ENCODE results near the gene CLMN. TPM values are rescaled to one million over a fixed set of nuclear protein-coding genes. Genes with fewer than 3 reads are reported as not detected.

Gene CLMN
- total and polyA plus RNA-seq, 9 of the 15 experiments (the other 6 are each of a cell fraction or from before 2014, with no cell fraction given), result 0.01 to 0.18 (median 0.07) TPM; not detected in 4

GRCh38 chr14:95292660-95293425 is 26.9 kb downstream of the CLMN start:
- POLR2A ChIA-PET, result interaction anchor here (0.8 kb wide), 1 partner anchor 8 kb away, joined by 4 read pairs; no protein-coding TSS in a partner anchor
- H3K4me2 ChIP-seq (ENCODE audit: insufficient read depth, low read length), result no peak overlapping the region
- CTCF ChIA-PET (ENCODE audit: low intra/inter-chr PET ratio), result no interaction called here
- no peak for ATAC-seq
- no peak for DNase-seq (ENCODE audit: extremely low read depth in 1 of 4, low spot score in 3 of 4)
- FAIRE-seq, result no peak
- no peak overlapping the region for H3K4me3 ChIP-seq
- no peaks in the 10 kb centered on the region; a peak in 1 of 5 replicates for H3K4me1 ChIP-seq (replicated peaks in 1 of 2; ENCODE audit: control insufficient read depth in 2 of 2, insufficient read depth in 2 of 2, low read length in 2 of 2)
- no peak overlapping the region for H3K9ac ChIP-seq (ENCODE audit: insufficient read depth in 1 of 2, low read depth in 2 of 2, low read length in 2 of 2)
- no TSS peak for BruUV-seq (replicated peaks)
- in situ Hi-C loops (cut with MboI) (no loop called here), intact Hi-C loops (cut with micrococcal nuclease) (no loop called here)
- no peaks in the 10 kb centered on the region for H4K20me1 ChIP-seq (replicated peaks; ENCODE audit: control insufficient read depth, insufficient read depth, low read length)
- no peak overlapping the region for H3K27ac ChIP-seq (ENCODE audit: extremely low read depth, low read depth, low read length)
- no peaks in the 10 kb centered on the region for H3K36me3 ChIP-seq (ENCODE audit: control insufficient read depth, insufficient read depth, low read length)
- H2AFZ ChIP-seq (ENCODE audit: low read depth, low read length), result no peak overlapping the region
- no peaks in the 10 kb centered on the region for H3K9me1 ChIP-seq (ENCODE audit: control insufficient read depth, insufficient read depth, low read length)
- H3K27me3 ChIP-seq (ENCODE audit: control insufficient read depth in 2 of 2, insufficient read depth in 2 of 2, low read length in 2 of 2), result peaks cover 0 to 18% of the 10 kb centered on the region in 2 experiments; a peak in 1 of 5 replicates
- no peaks in the 10 kb centered on the region for H3K79me2 ChIP-seq (ENCODE audit: control insufficient read depth, insufficient read depth, low read length)
- H3K9me3 ChIP-seq (replicated peaks; ENCODE audit: control insufficient read depth, insufficient read depth, low read depth, low read length), result no peaks in the 10 kb centered on the region
- 2% methylated on average over 6 of the region's 8 CpGs for WGBS (ENCODE audit: insufficient coverage, low coverage, missing lambda C conversion rate)
- TF ChIP-seq ZNF217 (CRISPR knock-in tag; IDR thresholded peaks at IDR 0.05) (no peak), RCOR1 (IDR thresholded peaks at IDR 0.05; ENCODE audit: borderline replicate concordance in 1 of 2, low read depth in 2 of 2, low read length in 2 of 2) (no peak), RBM22 (IDR thresholded peaks at IDR 0.05; ENCODE audit: low read depth, low read length, poor library complexity, severe bottlenecking) (no peak), FOXP1 (CRISPR knock-in tag; IDR thresholded peaks at IDR 0.05) (no peak), TRIM28 (IDR thresholded peaks at IDR 0.05) (no peak), NCOA1 (IDR thresholded peaks at IDR 0.05; ENCODE audit: low read depth) (no peak), ZNF431 (CRISPR knock-in tag; IDR thresholded peaks at IDR 0.05) (no peak), SAFB (IDR thresholded peaks at IDR 0.05; ENCODE audit: borderline replicate concordance, low read depth, low read length) (no peak), RB1 (IDR thresholded peaks at IDR 0.05; ENCODE audit: low read depth) (no peak), CLOCK (CRISPR knock-in tag; IDR thresholded peaks at IDR 0.05; ENCODE audit: borderline replicate concordance) (no peak), ATF6 (CRISPR knock-in tag; IDR thresholded peaks at IDR 0.05) (no peak), ARID1B (IDR thresholded peaks at IDR 0.05) (no peak), TAF1 (IDR thresholded peaks at IDR 0.05; ENCODE audit: control insufficient read depth, extremely low read depth, insufficient read depth, low read length, severe bottlenecking) (no peak), ZZZ3 (IDR thresholded peaks at IDR 0.05) (no peak), MAX (CRISPR knock-in tag; IDR thresholded peaks at IDR 0.05) (no peak)

Measured in K562 (cell line).